Measurements from ENCODE around the gene ZNF593OS.

ZNF593OS gene

DNA sequence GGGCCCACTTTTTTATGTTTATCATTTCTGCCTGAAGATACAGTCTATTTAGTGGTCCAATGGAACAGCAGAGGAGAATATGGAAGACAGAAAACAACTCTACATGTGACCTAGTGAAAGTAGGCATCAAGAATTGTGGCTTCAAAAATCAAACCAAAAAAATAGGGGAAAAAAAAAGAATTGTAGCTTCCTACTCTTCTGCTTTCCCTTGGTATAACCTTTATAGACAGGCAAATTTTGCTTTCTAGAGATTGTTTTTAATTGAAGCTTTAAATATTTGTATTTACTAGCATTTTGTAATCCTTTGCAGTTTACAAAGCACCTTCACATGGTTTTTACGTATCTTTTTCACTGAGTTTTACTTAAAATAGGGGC is 45.7 kb downstream of the ZNF593OS start:
- DNase-seq: no peak

DNA sequence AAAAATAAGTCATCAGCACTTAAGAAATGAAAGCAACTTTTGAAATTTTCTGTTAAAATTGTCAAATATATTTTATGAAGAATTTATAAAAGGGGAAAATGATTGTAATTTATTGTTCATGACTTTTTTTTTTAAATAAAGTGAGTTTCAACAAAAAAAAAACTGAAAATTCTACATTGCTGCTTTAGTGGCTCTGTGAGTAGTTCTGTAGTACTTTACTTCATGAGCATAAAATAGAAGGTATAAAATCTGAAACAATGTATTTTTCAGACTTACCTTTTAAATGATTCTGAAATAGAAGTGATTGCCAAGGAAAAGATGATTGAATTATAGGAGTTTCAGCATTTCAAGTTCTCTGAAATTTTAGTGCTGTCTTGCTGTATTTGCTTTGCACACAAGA is 46.2 kb downstream of the ZNF593OS start:
- no peak for DNase-seq

DNA sequence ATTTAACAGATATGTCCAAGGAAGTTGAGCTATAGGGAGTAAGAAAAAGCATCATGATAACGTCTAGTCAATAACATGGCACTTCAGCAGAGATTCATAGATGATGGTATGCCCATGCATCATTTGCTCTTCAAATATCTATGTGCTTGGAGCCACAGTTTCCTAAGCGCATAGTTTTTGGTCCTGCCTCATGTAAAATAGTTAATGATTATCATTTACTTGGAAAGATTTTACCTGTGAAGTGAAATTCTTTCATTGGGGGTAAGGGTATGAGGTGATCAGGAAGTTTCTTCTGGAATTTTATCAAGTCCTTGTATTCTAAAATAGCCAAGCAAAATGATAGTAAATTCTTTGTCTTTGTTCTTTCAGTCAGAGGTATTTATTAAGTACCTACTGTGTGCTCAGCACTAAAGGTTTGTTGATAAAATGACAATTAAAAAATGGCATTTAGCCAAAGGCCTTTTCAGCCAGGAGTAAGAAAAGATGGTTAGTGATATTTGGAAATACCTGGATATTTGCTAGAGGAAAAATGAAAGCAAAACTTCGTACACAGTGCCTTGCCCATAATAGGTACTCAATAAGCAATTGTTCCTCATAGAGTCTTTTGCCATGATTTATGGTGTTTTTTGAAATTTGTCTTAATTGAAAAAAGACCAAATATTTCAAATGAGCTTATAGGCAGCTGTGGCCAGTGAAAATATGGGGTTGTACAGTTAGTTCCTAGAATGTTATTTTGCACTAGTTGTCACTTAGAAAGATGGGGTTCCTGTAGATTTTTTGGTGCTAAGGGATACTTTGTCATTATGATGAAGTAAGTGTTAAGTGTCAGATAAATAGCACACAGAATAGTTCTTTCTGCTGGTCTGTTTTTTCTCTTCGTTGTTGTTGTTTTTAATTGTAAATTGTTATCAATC is 47.0 kb downstream of the ZNF593OS start:
- no peak for DNase-seq

DNA sequence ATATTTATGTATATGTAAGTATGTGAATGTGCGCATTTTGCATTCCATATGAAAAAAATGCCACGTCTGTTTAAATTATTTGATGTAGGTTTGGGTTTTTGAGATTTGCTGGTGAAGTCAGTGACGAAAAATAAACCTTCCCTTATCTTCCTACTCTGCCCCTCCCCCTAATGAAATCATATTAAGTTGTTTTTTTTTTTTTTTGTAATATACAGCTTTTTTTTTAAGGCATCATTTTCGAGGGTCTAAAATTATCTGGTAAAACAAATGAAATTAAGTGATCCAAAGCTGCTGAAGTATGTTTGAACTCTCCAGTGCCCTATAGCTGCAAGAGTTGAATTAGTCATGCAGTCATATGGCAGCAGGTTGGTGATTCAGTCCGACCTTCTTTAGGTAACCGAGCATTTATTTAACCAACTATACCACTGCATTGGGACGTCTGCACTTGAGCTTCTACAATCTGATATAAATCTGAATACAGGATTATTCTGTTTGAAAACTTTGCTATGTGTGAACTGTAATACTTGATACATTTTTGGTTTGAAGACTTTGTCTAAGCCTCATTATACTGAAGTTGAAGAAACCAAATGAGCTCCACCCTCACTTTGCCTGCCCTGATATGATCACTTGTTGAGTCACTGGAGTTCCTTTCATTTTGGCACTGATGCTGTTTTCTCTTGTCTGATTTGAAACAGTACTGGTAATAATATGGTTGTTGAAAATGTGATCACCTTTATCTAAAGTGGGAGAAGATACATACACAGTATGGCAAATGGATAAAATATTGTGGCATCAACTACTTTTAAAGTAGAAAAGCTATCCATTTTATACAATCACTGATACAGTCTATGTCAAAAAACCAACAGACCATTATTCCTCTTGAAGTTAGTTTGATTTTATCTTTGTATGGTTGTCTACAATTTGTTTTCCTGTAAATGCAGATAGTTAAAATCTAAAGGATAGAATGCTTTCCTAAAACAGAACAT is 48.4 kb downstream of the ZNF593OS start:
- no peak for DNase-seq

DNA sequence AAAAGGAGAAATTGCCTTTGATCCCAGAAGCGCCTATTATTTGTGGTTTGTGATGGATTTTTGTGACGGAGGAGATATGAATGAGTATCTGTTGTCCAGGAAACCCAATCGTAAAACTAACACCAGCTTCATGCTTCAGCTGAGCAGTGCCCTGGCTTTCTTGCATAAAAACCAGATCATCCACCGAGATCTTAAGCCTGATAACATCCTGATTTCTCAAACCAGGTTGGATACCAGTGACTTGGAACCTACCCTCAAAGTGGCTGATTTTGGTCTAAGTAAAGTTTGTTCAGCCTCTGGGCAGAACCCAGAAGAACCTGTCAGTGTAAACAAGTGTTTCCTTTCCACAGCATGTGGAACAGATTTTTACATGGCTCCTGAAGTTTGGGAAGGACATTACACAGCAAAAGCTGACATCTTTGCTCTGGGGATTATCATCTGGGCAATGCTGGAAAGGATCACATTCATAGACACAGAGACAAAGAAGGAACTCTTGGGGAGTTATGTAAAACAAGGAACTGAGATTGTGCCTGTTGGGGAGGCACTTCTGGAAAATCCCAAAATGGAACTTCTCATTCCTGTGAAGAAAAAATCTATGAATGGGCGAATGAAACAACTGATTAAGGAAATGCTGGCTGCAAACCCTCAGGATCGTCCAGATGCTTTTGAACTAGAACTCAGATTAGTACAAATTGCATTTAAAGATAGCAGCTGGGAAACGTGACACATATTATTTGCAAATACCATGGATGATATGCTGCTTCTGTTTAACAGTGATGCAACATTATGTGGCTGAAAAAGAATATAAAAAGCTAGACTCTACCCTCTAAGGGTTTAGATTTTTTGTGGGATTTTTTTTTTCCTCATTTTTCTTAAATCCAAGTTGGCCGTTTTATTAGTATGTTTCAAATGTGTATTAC is 49.5 kb downstream of the ZNF593OS start:
- DNase-seq: no peak

DNA sequence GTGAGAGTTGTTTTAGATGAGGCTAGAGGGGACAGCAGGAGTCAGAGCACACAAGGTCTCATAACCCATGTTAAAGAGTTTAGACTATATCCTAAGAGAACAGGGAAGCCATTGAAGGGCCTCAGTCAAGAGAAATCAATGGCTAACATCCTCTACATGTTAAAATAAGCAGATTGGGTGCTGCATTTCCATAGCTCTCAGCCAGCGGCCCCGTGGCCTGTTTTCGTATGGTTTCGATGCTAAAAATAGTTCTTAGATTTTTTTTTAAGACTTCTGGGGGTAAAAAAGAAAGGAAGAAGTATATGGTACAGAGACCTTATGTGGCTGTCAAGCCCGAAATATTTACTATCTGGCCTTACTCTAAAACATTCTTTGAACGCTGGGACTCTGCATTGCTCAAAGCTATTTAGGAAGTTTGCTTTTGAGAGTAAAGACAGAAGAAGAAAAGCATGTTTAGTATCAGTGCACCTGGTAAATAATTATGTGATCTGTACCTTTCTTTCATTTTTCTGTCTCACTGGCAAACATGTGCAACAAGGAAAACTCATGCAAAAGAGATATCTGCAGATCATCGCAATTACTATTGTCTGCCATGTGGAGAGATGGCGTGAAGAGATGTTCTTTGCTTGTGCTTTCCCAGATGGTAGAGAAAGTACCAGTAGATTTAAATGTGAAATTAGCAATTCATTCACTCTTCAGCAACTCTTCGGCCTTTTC is 51.6 kb downstream of the ZNF593OS start:
- no peak for DNase-seq

Data from DMS53 (cell line).